ENCODE data around the gene RAB26.

RAB26 gene

DNA sequence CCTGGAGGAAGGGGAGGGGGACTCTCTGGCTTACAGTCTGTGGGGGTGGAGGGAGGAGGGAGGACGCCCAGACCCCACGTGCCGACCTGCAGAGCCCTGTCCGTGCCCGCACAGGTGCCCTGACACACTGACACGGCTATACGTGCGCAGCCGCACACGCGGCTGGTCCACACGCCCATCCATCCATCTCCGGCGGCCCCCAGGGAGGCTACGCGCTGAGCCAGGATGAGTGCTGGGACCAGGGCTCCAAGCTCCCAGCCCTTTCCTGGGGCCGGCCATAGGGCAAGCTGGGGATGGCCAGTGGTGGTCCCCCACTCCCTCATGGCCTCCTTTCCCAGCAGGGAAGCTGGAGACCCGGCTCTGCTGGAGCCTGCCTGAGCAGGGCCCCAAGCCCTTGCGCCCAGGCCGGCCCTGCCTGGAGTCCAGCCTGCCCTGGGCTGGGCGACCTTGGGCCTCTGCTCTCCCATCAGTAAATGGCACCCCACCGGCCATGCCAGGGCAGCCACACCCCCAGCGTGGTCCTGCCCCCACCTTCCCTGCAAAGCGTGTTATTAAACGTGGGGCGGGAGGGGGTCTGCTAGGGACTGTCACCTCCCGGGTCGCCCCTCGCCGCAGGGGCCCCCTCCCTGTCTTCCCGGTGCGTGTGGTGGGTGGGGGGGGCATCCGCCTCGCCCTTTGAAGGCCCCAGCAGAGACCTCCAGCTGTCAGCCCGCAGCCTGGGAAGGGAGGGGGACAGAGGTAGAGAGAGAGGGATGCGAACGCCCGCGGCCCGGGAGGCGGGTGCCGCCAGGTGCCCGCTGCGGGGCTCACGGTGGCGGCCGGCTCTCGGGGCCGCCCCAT lies 47.1 kb downstream of the RAB26 start:
- Histone ChIP-seq H3K27me3 (ENCODE audit: insufficient read depth, low read length) (peaks cover 26% of the 10 kb centered on the region; the same call in 1 of the 2 replicates), H3K4me3 (ENCODE audit: low read depth, low read length, poor library complexity, severe bottlenecking) (peak overlapping the region; percentile 0), H3K4me2 (ENCODE audit: low read length) (peak overlapping the region; percentile 41), H3F3A (ENCODE audit: insufficient read depth, low read length) (no peaks in the 10 kb centered on the region), H3K36me3 (ENCODE audit: insufficient read depth, low read length) (no peaks in the 10 kb centered on the region), H3K9me2 (ENCODE audit: low read depth, low read length) (no peaks in the 10 kb centered on the region), H3K4me1 (ENCODE audit: insufficient read depth, low read length, severe bottlenecking) (peaks cover 3% of the 10 kb centered on the region), H3K27ac (ENCODE audit: low read depth, low read length, poor library complexity, severe bottlenecking) (no peak overlapping the region), H3K79me2 (ENCODE audit: insufficient read depth, low read length) (no peaks in the 10 kb centered on the region), H2AFZ (ENCODE audit: low read length) (no peak overlapping the region), H3K9ac (ENCODE audit: low read length) (no peak overlapping the region), H4K20me1 (ENCODE audit: insufficient read depth, low read length) (no peaks in the 10 kb centered on the region), H3K9me3 (ENCODE audit: low read length) (no peaks in the 10 kb centered on the region)
- TF ChIP-seq EZH2 (IDR thresholded peaks at IDR 0.05; ENCODE audit: borderline replicate concordance, low read length), result no peak
- TF ChIP-seq, protein P1, sequence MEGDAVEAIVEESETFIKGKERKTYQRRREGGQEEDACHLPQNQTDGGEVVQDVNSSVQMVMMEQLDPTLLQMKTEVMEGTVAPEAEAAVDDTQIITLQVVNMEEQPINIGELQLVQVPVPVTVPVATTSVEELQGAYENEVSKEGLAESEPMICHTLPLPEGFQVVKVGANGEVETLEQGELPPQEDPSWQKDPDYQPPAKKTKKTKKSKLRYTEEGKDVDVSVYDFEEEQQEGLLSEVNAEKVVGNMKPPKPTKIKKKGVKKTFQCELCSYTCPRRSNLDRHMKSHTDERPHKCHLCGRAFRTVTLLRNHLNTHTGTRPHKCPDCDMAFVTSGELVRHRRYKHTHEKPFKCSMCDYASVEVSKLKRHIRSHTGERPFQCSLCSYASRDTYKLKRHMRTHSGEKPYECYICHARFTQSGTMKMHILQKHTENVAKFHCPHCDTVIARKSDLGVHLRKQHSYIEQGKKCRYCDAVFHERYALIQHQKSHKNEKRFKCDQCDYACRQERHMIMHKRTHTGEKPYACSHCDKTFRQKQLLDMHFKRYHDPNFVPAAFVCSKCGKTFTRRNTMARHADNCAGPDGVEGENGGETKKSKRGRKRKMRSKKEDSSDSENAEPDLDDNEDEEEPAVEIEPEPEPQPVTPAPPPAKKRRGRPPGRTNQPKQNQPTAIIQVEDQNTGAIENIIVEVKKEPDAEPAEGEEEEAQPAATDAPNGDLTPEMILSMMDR (IDR thresholded peaks at IDR 0.05; ENCODE audit: low read length), result no peak

GRCh38 chr16:2196162-2196980 lies 47.9 kb downstream of the RAB26 start, which contains the start of gene CASKIN1:
CASKIN1 (minus strand) TSS chr16:2196605; CDS start chr16:2196432, 173 bp downstream.
- peak within 1 kb of the TSS; percentile 41 for H3K4me2 ChIP-seq (ENCODE audit: low read length)

DNA sequence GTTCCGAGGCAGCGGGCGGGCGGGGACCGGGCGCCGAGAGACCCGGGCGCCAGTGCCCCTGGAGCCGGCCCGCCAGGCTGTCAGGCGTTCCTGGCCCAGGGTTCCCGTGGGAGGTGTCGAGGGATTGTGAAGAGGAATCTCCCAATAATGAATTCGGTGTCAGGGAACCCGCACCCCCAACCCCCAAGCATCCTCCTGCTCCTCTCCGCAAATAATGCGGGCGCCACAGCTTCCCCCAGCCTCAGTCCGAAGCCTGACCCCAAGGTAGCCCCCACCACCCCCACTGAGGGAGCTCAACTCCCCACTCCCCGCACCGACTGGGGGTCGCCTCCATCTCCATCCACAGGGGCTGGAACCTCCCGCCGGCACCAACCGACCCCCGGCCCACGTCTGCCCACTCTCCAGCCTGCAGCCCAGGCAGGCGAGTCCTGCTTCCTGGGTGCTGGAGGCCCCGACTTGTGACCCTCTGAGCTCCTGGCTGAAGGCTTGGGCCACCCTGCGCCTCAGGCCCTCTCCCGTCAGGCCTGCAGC lies 48.6 kb downstream of the RAB26 start:
- H3K4me3 ChIP-seq (ENCODE audit: low read depth, low read length, poor library complexity, severe bottlenecking), result no peak overlapping the region
- no peak overlapping the region for H3K9ac ChIP-seq (ENCODE audit: low read length)
- H3K4me2 ChIP-seq (ENCODE audit: low read length), result no peak overlapping the region
- H3F3A ChIP-seq (ENCODE audit: insufficient read depth, low read length), result no peaks in the 10 kb centered on the region
- H2AFZ ChIP-seq (ENCODE audit: low read length), result no peak overlapping the region
- H3K27me3 ChIP-seq (ENCODE audit: insufficient read depth, low read length), result peaks cover 31% of the 10 kb centered on the region; the same call in 1 of the 2 replicates
- peaks cover 3% of the 10 kb centered on the region for H3K4me1 ChIP-seq (ENCODE audit: insufficient read depth, low read length, severe bottlenecking)
- no peak for TF ChIP-seq EZH2 (IDR thresholded peaks at IDR 0.05; ENCODE audit: borderline replicate concordance, low read length)
- TF ChIP-seq, protein P1 (IDR thresholded peaks at IDR 0.05; ENCODE audit: low read length), result no peak
- H3K79me2 ChIP-seq (ENCODE audit: insufficient read depth, low read length), result no peaks in the 10 kb centered on the region
- H3K27ac ChIP-seq (ENCODE audit: low read depth, low read length, poor library complexity, severe bottlenecking), result no peak overlapping the region
- no peaks in the 10 kb centered on the region for H3K36me3 ChIP-seq (ENCODE audit: insufficient read depth, low read length)
- no peaks in the 10 kb centered on the region for H4K20me1 ChIP-seq (ENCODE audit: insufficient read depth, low read length)
- H3K9me3 ChIP-seq (ENCODE audit: low read length), result no peaks in the 10 kb centered on the region
- no peaks in the 10 kb centered on the region for H3K9me2 ChIP-seq (ENCODE audit: low read depth, low read length)

More at GRCh38 chr16:2196162-2196980, 47.9 kb downstream of the RAB26 start, which contains the start of gene CASKIN1:
- Histone ChIP-seq H3K4me3 (ENCODE audit: low read depth, low read length, poor library complexity, severe bottlenecking) (peak within 1 kb of the TSS; percentile 0), H4K20me1 (ENCODE audit: insufficient read depth, low read length) (no peaks in the 10 kb centered on the region), H3K9ac (ENCODE audit: low read length) (no peak within 1 kb of the TSS), H3K36me3 (ENCODE audit: insufficient read depth, low read length) (no peaks in the 10 kb centered on the region), H3K27ac (ENCODE audit: low read depth, low read length, poor library complexity, severe bottlenecking) (no peak within 1 kb of the TSS), H3K27me3 (ENCODE audit: insufficient read depth, low read length) (peaks cover 31% of the 10 kb centered on the region; the same call in 1 of the 2 replicates), H3K79me2 (ENCODE audit: insufficient read depth, low read length) (no peaks in the 10 kb centered on the region), H3K9me3 (ENCODE audit: low read length) (no peaks in the 10 kb centered on the region), H3F3A (ENCODE audit: insufficient read depth, low read length) (no peaks in the 10 kb centered on the region), H3K4me1 (ENCODE audit: insufficient read depth, low read length, severe bottlenecking) (peaks cover 3% of the 10 kb centered on the region), H2AFZ (ENCODE audit: low read length) (no peak within 1 kb of the TSS), H3K9me2 (ENCODE audit: low read depth, low read length) (no peaks in the 10 kb centered on the region)
- no peak for TF ChIP-seq EZH2 (IDR thresholded peaks at IDR 0.05; ENCODE audit: borderline replicate concordance, low read length)
- TF ChIP-seq, protein P1 (IDR thresholded peaks at IDR 0.05; ENCODE audit: low read length), result no peak

All from OCI-LY1 (cell line).